ENCODE data around the gene LPP.

GRCh38 chr3:188782613-188783124, 628.7 kb downstream of the LPP start:
- TF ChIP-seq CTCF (IDR thresholded peaks at IDR 0.05; ENCODE audit: low read length) (no peak), EZH2 (optimal IDR thresholded peaks at IDR 0.05; ENCODE audit: low read depth, low read length) (no peak), EZH2phosphoT487 (IDR thresholded peaks at IDR 0.05; ENCODE audit: low read length) (no peak)

Data from MM.1S (cell line).